ENCODE data around the gene AVEN.

The AVEN gene

GRCh38 chr15:34018021-34018645 is 20.9 kb downstream of the AVEN start:
- no peaks in the 10 kb centered on the region for H3K27me3 ChIP-seq (ENCODE audit: insufficient read depth, low read length, poor library complexity, severe bottlenecking)
- H3K9me3 ChIP-seq (ENCODE audit: insufficient read depth, low read depth, low read length), result no peaks in the 10 kb centered on the region
- peak overlapping the region; percentile 39 for H3K4me2 ChIP-seq (ENCODE audit: low read depth, low read length, poor library complexity, severe bottlenecking)
- H3K4me1 ChIP-seq (ENCODE audit: insufficient read depth, low read length, poor library complexity, severe bottlenecking), result peaks cover 3% of the 10 kb centered on the region
- no peaks in the 10 kb centered on the region for H3K36me3 ChIP-seq (ENCODE audit: insufficient read depth, low read length)
- TF ChIP-seq EZH2phosphoT487 (IDR thresholded peaks at IDR 0.05; ENCODE audit: borderline replicate concordance), result no peak
- TF ChIP-seq CTCF (conservative IDR thresholded peaks at IDR 0.05; ENCODE audit: low read length), result no peak
- H3K9me2 ChIP-seq (replicated peaks; ENCODE audit: low read depth, low read length), result no peaks in the 10 kb centered on the region
- H3K9ac ChIP-seq (ENCODE audit: low read depth, low read length, poor library complexity, severe bottlenecking), result no peak overlapping the region
- no peak overlapping the region for H2AFZ ChIP-seq (ENCODE audit: low read length)
- H4K20me1 ChIP-seq (ENCODE audit: insufficient read depth, low read length, poor library complexity, severe bottlenecking), result no peaks in the 10 kb centered on the region
- H3K4me3 ChIP-seq (ENCODE audit: low read length, poor library complexity, severe bottlenecking), result peak overlapping the region; percentile 26
- no peaks in the 10 kb centered on the region for H3K79me2 ChIP-seq (ENCODE audit: insufficient read depth, low read length)
- no peaks in the 10 kb centered on the region for H3F3A ChIP-seq (ENCODE audit: low read depth)

- Histone ChIP-seq H3K4me3 (ENCODE audit: low read length, poor library complexity, severe bottlenecking) (no peak overlapping the region), H3F3A (ENCODE audit: low read depth) (no peaks in the 10 kb centered on the region), H3K36me3 (ENCODE audit: insufficient read depth, low read length) (no peaks in the 10 kb centered on the region), H3K4me2 (ENCODE audit: low read depth, low read length, poor library complexity, severe bottlenecking) (no peak overlapping the region), H2AFZ (ENCODE audit: low read length) (no peak overlapping the region), H3K79me2 (ENCODE audit: insufficient read depth, low read length) (no peaks in the 10 kb centered on the region), H3K9me2 (replicated peaks; ENCODE audit: low read depth, low read length) (no peaks in the 10 kb centered on the region), H3K9ac (ENCODE audit: low read depth, low read length, poor library complexity, severe bottlenecking) (no peak overlapping the region), H3K4me1 (ENCODE audit: insufficient read depth, low read length, poor library complexity, severe bottlenecking) (peaks cover 3% of the 10 kb centered on the region), H4K20me1 (ENCODE audit: insufficient read depth, low read length, poor library complexity, severe bottlenecking) (no peaks in the 10 kb centered on the region), H3K27me3 (ENCODE audit: insufficient read depth, low read length, poor library complexity, severe bottlenecking) (no peaks in the 10 kb centered on the region), H3K9me3 (ENCODE audit: insufficient read depth, low read depth, low read length) (no peaks in the 10 kb centered on the region)
- TF ChIP-seq EZH2phosphoT487 (IDR thresholded peaks at IDR 0.05; ENCODE audit: borderline replicate concordance) (no peak), CTCF (conservative IDR thresholded peaks at IDR 0.05; ENCODE audit: low read length) (no peak)
Measured at GRCh38 chr15:34014556-34014955, 24.4 kb downstream of the AVEN start.

- H2AFZ ChIP-seq (ENCODE audit: low read length), result no peak overlapping the region
Measured at GRCh38 chr15:34013746-34014145, 25.3 kb downstream of the AVEN start.

More at GRCh38 chr15:34013746-34014145, 25.3 kb downstream of the AVEN start:
- Histone ChIP-seq H3K4me2 (ENCODE audit: low read depth, low read length, poor library complexity, severe bottlenecking) (no peak overlapping the region), H3K36me3 (ENCODE audit: insufficient read depth, low read length) (no peaks in the 10 kb centered on the region), H3K9ac (ENCODE audit: low read depth, low read length, poor library complexity, severe bottlenecking) (no peak overlapping the region), H3F3A (ENCODE audit: low read depth) (no peaks in the 10 kb centered on the region), H4K20me1 (ENCODE audit: insufficient read depth, low read length, poor library complexity, severe bottlenecking) (no peaks in the 10 kb centered on the region), H3K9me3 (ENCODE audit: insufficient read depth, low read depth, low read length) (no peaks in the 10 kb centered on the region), H3K9me2 (replicated peaks; ENCODE audit: low read depth, low read length) (no peaks in the 10 kb centered on the region), H3K4me3 (ENCODE audit: low read length, poor library complexity, severe bottlenecking) (no peak overlapping the region), H3K27me3 (ENCODE audit: insufficient read depth, low read length, poor library complexity, severe bottlenecking) (no peaks in the 10 kb centered on the region), H3K79me2 (ENCODE audit: insufficient read depth, low read length) (no peaks in the 10 kb centered on the region), H3K4me1 (ENCODE audit: insufficient read depth, low read length, poor library complexity, severe bottlenecking) (peaks cover 3% of the 10 kb centered on the region)
- TF ChIP-seq CTCF (conservative IDR thresholded peaks at IDR 0.05; ENCODE audit: low read length) (no peak), EZH2phosphoT487 (IDR thresholded peaks at IDR 0.05; ENCODE audit: borderline replicate concordance) (no peak)
